ENCODE data around the gene TOPAZ1. TPM values are rescaled to one million over a fixed set of nuclear protein-coding genes. Genes with fewer than 3 reads are reported as not detected.

Gene TOPAZ1
- total RNA-seq, 6 experiments from 2014 or later, result not detected

- DNase-seq (no peak), ATAC-seq (no peak)
- no peaks in the 10 kb centered on the region for H3K36me3 ChIP-seq
- H3K9me3 ChIP-seq, result no peaks in the 10 kb centered on the region
- TF ChIP-seq CTCF (IDR thresholded peaks at IDR 0.05) (no peak), POLR2A (IDR thresholded peaks at IDR 0.05) (no peak)
- H3K27me3 ChIP-seq, result no peaks in the 10 kb centered on the region
- H3K4me1 ChIP-seq, result no peaks in the 10 kb centered on the region
- intact Hi-C loops (cut with DNase I), result no loop called here
- H3K27ac ChIP-seq, result no peak overlapping the region
- WGBS (ENCODE audit: insufficient coverage, low coverage, low lambda C conversion rate, missing lambda C conversion rate), result 50% methylated on average over 3 of the region's 3 CpGs
- no peak overlapping the region for H3K4me3 ChIP-seq
Observed at GRCh38 chr3:44289882-44290462, 48.3 kb downstream of the TOPAZ1 start.

- H3K4me3 ChIP-seq, result no peak overlapping the region
- ATAC-seq (no peak), DNase-seq (no peak)
- WGBS (ENCODE audit: insufficient coverage, low coverage, low lambda C conversion rate, missing lambda C conversion rate), result 69% methylated on average over 2 of the region's 2 CpGs
- H3K4me1 ChIP-seq, result no peaks in the 10 kb centered on the region
- intact Hi-C loops (cut with DNase I), result no loop called here
- H3K27ac ChIP-seq, result no peak overlapping the region
- H3K36me3 ChIP-seq, result no peaks in the 10 kb centered on the region
- H3K27me3 ChIP-seq, result no peaks in the 10 kb centered on the region
- TF ChIP-seq POLR2A (IDR thresholded peaks at IDR 0.05) (no peak), CTCF (IDR thresholded peaks at IDR 0.05) (no peak)
- H3K9me3 ChIP-seq, result no peaks in the 10 kb centered on the region
Observed at GRCh38 chr3:44292276-44292675, 50.6 kb downstream of the TOPAZ1 start.

- intact Hi-C loops (cut with DNase I), result no loop called here
- WGBS (ENCODE audit: insufficient coverage, low coverage, low lambda C conversion rate, missing lambda C conversion rate), result 87% methylated on average over 1 of the region's 1 CpG
- TF ChIP-seq CTCF (IDR thresholded peaks at IDR 0.05), result no peak
- TF ChIP-seq POLR2A (IDR thresholded peaks at IDR 0.05), result no peak
Observed at GRCh38 chr3:44292947-44293346, 51.3 kb downstream of the TOPAZ1 start.

GRCh38 chr3:44297255-44297654 is 55.6 kb downstream of the TOPAZ1 start:
- intact Hi-C loops (cut with DNase I), result no loop called here
- DNase-seq (no peak), ATAC-seq (no peak)
- TF ChIP-seq POLR2A (IDR thresholded peaks at IDR 0.05) (no peak), CTCF (IDR thresholded peaks at IDR 0.05) (no peak)
- no peak overlapping the region for H3K4me3 ChIP-seq
- H3K27ac ChIP-seq, result no peak overlapping the region
- H3K9me3 ChIP-seq, result no peaks in the 10 kb centered on the region
- H3K4me1 ChIP-seq, result no peaks in the 10 kb centered on the region
- H3K27me3 ChIP-seq, result no peaks in the 10 kb centered on the region
- H3K36me3 ChIP-seq, result no peaks in the 10 kb centered on the region

More at GRCh38 chr3:44292947-44293346, 51.3 kb downstream of the TOPAZ1 start:
- Histone ChIP-seq H3K27ac (no peak overlapping the region), H3K9me3 (no peaks in the 10 kb centered on the region), H3K36me3 (no peaks in the 10 kb centered on the region), H3K4me3 (no peak overlapping the region), H3K27me3 (no peaks in the 10 kb centered on the region), H3K4me1 (no peaks in the 10 kb centered on the region)
- ATAC-seq (no peak), DNase-seq (no peak)

- DNase-seq (no peak), ATAC-seq (no peak)
- no peaks in the 10 kb centered on the region for H3K4me1 ChIP-seq
- no peak overlapping the region for H3K27ac ChIP-seq
- H3K27me3 ChIP-seq, result no peaks in the 10 kb centered on the region
- 79% methylated on average over 3 of the region's 3 CpGs for WGBS (ENCODE audit: insufficient coverage, low coverage, low lambda C conversion rate, missing lambda C conversion rate)
- no peaks in the 10 kb centered on the region for H3K36me3 ChIP-seq
- H3K4me3 ChIP-seq, result no peak overlapping the region
- TF ChIP-seq POLR2A (IDR thresholded peaks at IDR 0.05) (no peak), CTCF (IDR thresholded peaks at IDR 0.05) (no peak)
- H3K9me3 ChIP-seq, result no peaks in the 10 kb centered on the region
- intact Hi-C loops (cut with DNase I), result no loop called here
Observed at GRCh38 chr3:44301746-44302145, 60.1 kb downstream of the TOPAZ1 start.

All from right lobe of liver (tissue), 6 donors.